CD4-positive, alpha-beta T cell treated with Interleukin-10 for 1 hour (primary cell): Measurements from ENCODE around the gene MREG.

Experiments
- DNase-seq: peaks from one replicate; pipeline ENCODE4 v3.0.0-alpha.2; 2020

Gene MREG, protein sequence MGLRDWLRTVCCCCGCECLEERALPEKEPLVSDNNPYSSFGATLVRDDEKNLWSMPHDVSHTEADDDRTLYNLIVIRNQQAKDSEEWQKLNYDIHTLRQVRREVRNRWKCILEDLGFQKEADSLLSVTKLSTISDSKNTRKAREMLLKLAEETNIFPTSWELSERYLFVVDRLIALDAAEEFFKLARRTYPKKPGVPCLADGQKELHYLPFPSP

DNA sequence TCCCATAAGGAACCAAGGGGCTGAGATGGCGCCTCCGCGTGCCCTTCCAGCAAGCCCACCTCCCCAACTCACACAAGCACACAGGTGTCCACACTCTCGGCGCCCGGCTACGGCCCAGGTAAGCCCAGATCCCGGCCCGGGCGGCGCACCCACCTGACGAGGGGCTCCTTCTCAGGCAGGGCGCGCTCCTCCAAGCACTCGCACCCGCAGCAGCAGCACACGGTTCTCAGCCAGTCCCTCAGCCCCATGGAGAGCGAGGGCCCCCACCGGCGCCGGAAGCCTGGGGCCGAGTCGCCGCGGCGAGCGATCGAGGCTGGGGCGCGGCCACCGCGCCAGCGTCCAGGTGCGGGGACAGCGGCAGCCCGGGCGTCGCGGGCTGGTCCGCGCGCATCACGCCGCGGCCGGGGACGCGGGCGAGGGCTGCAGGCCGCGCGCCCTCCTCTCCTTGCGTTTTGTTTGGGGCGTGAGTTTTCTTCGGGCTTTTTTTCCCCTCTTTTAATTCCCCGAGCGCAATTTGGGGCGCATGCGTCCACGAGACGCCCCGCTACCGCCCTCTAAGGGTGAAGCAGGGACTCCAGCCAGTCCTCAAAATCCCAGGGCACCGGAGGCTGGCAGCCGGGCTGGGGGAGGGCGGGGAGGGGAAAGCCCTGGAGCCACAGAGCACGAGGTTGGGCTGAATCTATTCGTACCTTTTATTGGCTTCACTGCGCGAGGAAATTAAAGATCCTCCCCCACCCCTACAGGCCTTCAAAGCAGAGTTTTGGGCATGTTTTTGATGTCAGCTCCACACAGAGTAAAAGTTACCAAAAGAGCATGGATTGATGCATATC lies at the start of gene MREG:
MREG (minus strand) TSS at position 472 of the 830 bp plus-strand sequence; CDS start at position 248, 224 bp downstream.
- peak; percentile 90 for DNase-seq

DNA sequence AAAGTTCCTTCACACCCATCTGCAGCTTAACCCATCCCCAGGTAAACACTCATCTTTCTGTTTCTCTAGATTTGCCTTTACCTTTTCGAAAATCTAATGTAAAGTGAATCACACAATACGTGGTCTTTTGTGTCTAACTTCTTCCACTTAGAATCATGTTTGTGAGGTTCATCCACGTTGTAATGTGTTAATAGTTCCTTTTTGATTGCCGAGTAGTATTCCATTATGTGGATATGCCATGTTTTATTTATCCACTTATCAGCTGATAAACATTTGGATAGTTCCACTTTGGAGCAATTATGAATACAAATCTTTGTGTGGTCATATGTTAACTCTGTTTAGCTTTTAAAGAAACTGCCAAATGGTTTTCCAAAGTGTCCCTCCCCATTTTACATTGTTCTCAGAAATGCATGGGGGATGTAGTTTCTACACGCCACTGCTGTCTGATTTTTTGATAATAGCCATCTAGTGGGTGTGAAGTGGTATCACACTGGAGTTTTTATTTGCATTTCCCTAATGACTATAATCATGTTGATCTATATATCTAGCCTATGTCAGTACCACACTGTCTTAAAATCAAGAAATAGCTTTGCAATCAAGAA lies 46.0 kb upstream of the MREG start:
- DNase-seq: peak; percentile 33

DNA sequence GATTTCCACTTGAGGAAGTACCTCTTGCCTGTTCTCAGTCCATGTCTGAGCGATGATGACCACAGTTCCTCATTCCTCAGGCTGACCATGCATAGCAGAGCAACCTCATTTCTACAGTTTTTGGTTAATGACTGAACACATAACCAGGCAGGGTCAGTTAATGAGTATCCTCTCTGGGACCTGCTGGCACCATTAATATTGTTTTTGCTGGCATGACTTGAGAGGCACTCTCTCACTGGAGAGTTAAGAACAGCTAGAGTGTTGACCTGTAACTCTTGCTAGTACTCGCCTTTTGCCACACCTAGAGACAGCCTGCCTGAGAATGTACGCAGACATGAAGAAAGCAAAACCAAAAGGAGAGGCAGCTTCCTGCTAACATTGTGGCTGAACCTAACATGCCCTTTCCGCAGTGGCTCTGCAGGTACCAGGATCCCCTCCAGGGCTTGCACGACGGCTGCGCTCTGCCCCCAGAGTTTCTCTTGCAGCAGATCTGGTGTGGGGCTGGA lies 44.4 kb upstream of the MREG start:
- DNase-seq: peak; percentile 73

DNA sequence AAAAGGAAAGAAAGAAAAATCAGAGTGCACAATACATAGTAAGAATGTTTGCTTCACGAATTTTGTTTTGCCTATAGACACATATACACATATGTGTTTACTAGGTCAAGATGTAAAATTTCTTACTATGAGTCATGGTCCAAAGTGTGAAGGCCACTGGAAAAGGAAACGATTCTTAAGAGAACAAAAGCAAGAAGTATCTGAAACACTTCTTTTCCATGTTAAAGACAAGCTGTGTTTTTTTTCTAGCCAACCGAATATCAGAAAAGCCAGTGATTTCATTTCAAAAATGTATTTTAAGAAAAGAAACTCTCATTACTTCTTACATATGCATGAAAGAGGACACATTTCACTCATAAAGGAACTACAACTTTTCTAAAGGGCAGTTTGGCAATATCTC lies 43.4 kb upstream of the MREG start:
- no peak for DNase-seq

DNA sequence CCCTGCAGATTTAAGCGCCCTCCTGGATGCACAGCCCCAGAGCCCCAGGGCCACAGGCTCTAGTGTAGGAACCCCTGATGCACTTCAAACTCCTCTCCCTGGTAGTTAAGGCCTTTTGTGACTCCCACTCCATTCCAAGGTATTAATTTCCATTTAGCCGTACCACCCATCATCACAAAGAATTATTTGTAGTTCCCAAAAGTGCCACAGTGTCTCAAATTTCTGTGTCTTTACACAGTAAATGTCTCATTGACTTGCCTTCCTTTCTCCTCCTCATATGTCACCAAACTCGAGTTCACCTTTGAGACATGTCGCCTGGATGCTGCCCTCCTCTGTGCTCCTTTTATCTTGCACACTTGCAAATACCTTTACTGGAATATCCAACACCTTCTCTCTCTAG lies 42.3 kb upstream of the MREG start:
- no peak for DNase-seq

DNA sequence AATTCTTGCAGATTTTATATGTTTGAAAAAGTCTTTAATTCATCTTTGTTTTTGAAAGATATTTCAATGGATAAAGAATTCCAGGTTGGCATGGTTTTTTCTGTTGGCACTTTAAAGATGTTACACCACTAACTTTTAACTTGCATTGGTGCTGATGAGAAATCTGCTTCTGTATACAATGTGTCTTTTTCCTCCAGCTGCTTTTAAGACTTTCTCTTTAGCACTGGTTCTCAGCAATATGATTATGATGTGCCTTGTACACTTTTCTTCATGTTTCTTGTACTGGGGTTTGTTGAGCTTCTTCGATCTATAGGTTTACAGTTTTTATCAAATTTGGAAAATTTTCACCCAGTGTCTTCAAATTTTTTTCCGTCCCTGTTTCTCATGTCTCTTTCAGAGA lies 39.1 kb upstream of the MREG start:
- DNase-seq: no peak

DNA sequence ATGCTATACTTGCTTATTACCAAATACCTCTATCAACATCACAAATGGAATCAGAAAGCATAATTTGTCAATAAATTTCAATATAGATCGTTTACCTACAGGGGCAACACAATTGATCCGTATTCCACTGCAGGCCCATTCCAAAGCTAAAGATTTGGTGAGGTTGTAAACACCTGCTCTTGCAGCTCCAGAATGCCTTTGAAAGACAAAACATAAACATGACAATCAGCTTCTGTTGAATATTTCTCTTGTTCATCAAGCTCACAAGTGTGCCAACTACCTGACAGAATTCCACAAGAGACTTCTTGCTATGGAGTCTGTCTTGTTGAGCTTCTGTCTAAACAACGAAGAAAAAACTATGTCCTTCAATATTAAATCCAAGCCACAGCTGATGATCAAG lies 38.0 kb upstream of the MREG start:
- DNase-seq: no peak

DNA sequence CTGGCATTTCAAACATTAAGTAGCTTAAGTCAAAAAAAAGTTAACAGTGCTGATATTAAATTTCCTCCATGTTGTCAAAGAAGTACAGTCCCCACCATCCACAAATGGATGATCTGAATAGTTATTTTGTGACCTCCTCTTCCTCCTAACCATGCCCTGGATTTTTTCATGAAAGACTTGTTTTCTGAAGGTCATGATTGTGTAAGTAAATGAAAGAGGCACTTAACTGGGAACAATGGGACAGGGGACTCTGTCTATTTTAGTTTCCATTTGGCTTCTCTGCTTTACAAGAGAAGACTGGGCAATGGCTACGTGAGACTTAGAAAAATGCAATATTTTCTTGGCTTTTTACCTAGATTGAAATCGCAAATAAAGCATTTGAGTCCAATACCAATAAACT lies 36.1 kb upstream of the MREG start:
- no peak for DNase-seq

DNA sequence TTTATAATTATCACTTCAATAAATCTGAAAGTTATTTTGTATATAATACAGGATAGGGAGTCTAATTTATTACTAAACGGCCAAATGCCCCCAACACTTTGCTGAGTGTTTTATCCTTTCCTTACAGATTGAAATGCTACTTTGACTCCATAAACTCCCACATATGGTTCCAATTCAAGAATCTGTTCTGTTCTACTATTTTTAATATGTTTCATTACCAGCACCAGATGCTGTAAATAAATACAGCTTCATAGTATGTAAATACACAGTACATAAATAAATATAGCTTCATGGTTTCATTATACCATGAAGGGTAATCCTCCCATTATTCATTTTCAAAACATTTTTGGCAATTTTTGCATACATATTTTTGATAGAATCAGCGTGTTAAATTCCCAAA lies 34.0 kb upstream of the MREG start:
- no peak for DNase-seq

DNA sequence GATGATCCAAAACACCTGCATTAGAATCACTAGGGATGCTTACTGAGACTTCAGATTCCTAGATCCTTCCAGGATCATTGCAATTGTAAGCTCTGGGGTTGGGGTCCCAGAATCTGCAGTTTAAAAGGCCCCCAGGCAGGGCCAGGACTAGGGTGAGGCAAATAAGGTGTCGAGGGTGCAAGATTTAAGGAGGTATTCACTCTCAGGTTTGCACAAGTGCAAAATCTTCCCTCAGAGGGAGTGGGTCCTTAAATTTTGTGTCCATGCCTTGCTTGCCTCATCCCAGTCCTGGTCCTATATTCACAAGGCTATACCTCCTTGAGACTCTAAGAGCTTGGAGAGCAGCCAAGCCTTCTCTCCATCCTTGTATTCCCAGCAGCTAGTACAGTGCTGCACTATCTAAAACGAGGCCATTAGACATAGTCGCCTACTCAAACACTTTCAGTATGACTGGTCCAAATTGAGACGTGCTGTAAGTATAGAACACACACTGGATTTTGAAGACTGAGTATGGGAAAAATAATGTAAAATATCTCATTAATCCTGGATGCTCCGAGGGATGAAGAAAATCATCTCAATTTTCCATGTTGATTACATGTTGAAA lies 31.6 kb upstream of the MREG start:
- DNase-seq: no peak

DNA sequence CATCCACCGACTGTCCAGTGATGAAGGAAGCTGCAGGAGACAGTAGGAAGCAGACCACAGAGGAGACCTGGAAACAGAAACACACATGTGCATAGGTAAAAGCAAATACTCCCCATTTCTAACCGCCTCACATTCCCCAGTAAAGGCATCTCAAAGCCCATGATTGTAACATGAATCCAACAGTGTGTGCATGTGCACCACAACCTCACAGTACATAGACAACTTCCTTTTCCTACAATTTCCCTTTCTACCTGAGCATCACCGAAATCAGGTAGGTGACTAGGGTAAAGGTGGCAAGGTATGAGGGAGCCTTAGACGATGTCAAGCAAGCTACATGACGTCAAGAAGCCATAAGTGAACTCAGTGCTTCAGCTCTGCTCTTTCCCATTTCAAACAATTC lies 30.6 kb upstream of the MREG start:
- no peak for DNase-seq

DNA sequence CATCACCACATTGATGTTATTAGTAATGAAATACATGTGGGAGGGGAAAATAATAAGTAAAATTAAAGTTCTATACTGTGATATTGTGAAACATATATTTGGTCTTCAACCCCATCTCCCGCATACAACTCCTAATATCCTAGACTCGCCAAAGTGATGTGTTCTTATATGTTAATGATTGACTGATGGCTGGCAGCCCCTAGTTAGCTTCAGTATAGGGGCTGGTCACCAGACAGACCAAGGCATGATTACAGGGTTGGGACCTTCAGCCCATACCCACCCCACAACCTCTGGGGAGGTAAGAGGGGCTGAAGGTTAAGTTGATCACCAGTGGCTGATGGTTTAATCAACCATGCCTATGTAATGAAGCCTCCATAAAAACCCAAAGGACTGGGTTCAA lies 28.1 kb upstream of the MREG start:
- no peak for DNase-seq

DNA sequence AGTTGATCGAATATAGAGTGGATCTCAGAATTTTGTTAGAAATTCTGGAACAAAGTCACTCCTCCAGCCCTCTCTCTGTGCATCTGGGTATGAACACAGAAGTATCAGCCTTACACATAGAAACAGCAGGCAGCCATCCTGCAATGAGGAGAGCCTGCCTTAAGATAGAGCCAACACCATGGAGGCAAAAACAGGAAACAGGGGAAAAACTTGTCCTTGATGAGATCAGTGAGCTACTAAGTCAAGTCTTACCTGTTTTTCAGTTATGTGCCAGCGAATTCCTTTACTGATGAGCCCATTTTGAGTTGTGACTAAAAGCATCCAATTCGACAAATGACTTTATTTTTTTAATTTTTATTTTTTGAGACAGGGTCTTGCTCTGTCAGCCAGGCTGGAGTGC lies 26.6 kb upstream of the MREG start:
- DNase-seq: no peak

DNA sequence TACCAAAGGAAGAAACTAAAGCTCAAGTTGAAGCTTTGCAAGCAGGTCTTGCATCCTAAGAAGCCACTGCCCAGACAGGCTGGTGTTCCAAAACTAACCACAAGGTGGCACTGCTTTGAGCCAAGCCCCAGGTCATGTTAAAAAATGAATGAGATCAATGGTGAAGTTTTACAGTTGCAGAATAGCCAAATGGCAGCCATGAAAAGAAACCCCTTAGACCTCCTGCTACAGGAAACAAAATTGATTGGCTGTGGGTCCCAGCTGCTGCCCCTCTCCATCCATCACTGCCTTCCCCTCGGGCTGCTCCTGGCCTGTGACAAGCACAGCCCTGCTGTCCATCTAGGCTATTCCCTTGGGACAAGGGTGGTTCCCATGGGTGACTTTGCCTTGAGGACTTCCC lies 20.7 kb upstream of the MREG start:
- DNase-seq: peak; percentile 79

DNA sequence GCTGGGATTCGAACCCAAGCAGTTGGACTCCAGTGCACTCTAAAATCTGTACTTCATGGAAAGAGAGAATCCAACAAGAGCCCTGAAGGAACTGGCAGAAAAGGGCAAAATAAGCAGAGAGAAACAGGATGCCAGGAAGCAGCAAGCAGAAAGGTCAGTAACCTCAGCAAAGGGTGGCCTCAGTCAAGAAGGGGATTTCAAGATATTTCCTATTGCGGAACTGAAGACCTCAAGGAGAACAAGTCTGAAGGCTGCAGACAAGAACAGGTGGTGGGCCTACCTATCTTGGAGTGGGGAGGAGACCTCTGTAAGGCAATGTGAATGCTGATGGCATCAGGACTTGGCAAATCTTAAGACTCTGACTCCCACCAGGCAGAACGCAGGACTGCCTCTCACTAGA lies 20.1 kb upstream of the MREG start:
- DNase-seq: no peak

DNA sequence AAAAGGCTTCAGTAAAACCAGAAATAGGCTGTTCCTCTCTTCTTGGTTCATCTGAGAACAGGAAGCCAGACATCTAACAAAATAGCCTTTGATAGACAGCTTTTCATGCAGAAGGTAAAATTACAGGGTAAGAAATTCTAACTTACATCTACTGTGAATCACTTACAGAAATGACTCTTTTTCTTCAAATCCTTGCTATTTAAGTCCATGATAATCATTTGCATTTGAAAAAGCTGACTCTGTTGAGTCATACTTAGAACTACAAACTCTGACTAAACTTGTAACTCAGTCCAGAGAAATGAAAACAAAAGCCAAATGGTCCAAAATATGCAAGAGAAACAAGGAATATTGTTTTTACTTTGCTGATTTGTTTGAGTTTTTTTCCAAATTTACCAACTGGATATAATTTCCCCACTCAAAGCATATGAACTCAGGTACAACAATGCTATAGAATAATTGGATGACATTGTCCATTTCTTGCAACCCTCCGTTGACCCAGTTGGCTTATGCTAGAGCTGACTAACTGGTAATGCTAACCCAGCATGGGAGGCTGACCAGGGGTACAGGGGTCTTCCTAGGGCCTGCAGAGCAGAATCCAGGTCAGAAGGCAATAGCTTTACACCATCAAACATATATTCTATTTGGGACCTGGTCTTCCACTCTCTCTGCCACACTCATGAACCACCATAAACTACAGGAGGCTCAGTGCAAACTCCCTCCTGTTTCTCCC lies 18.8 kb upstream of the MREG start:
- DNase-seq: no peak

DNA sequence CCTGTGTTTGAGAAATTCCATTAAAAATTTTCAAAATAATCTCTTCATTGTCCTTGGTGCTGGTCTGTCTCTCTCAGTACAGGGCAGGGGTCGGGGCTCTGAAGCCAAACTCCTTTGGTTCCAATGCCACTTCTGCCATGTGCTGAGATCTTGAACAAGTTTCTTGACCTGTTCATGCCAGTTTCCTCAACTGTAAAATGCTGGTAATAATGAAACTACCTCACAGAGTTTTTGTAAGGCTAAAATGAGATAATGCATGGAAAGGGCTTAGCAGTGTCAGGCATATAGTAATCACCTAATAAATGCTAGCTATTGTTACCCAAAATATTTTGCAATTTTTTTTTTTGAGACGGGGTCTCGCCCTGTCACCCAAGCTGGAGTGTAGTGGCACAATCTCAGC lies 16.9 kb upstream of the MREG start:
- no peak for DNase-seq

DNA sequence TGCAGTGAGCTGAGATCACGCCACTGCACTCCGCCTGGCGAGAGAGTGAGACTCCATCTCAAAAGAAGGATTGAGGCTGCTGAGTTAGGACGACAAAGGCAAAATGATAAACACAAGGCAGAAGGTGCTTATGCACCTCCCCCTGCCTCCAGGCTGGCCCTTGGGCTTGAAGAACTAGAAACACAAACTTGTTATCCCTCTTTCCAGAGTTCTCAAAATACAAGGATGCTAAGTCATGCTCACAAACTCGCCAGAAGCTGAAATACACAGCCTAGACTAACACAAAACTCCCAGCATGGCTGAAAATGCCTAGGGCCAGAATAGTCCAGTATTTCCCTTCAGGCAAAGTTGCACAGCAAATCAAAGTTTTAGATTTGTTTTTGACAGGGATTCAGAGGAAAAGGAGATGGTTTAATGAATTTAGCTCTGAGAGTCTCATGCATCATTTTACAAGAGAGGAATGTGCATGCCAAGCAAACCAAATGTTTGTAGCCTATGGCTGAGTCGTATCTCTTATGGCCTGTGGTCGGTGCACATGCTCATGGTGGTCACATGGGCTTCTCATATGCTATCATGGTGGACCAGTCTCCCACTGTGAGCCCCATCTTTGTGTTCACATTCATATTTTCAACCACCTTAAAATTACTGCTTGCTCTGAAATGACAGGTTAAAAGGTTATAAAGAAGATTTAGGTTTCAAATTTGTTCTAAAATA lies 16.2 kb upstream of the MREG start:
- DNase-seq: no peak

DNA sequence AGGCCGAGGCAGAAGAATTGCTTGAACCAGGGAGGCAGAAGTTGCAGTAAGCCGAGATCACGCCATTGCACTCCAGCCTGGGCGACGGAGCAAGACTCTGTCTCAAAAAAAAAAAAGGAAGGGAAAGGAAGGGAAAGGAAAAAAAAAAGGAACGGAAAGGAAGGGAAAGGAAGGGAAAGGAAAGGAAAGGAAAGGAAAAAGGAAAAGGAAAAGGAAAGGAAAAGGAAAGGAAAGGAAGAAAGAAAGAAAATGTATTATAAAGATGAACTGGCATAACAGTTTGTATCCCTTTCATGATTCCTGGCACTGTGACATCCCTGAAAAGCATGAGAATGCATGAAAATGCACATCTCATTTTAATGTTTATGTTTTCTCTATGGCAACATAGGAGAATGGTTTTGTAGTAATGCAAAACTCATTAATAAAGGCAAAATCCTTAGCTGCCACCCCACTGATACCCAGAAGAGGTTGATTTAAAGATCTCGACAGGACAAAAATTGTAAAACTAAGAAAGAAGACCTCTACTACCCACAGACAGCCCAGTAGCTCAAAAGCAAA lies 11.5 kb upstream of the MREG start:
- no peak for DNase-seq

DNA sequence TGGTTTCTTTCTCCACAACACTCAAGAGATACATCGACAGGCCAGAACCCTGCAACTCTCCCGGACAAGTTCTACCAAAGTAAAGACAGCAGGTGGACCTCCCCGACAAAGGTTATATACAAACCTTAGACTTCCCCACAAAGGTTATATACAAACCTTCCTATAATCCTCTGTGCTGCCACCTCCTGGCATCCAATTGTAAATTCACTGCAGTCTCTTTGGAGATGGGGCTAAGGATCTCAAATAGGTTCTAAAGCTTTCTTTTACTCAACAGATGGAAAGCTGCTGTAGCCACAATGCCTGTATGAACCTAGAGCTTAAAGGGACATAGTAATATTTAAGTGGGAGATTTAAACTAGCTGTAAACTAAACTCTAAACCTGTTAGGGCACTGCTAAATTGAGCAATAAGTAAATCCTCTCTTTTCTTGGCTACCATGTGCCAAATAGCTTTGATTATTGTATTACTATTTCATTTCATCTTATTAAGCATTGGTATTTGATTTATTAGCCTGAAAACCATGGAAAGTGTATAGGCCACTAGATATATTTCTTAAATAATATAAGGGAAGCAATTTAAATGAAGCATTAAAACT lies 9.8 kb upstream of the MREG start:
- peak; percentile 57 for DNase-seq

DNA sequence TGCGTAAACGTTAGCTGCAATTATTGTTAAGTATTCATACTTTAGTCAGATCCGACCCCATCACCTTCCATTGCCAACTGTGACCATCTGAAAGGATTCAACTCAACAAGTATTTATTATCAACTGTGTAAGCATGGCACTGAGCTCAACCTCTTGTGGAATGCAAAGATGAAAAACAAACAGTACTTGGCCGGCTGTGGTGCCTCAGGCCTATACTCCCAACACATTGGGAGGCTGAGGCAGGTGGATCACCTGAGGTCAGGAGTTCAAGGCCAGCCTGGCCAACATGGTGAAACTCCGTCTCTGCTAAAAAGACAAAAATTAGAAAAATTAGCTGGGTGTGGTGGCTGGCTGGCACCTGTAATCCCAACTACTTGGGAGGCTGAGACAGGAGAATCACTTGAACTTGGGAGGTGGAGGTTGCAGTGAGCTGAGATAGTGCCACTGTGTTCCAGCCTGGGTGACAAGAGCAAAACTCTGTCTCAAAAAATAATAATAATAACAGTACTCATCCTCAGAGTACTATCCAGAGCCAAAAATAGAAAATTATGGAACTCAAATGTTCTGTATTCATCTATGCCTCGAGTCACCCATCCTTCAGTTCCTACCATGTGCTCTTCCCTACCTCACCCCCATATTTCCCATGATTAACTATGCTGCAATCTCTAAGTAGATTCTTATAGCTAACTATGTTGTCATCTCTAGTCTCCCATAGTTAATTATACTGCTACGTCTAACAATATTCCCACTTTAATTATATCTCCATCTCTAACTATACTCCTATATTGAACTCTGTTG lies 8.6 kb upstream of the MREG start:
- DNase-seq: no peak
